Tibial artery (tissue), 4 donors: Measurements from ENCODE around the gene LYST.
A peak's percentile ranks its signal among the peaks of the same experiment; 100 is the strongest.

Experiments used
- DNase-seq, 2 donors: peaks; one replicate each; pipeline ENCODE4 v3.0.0-alpha.2; 2019
- H3K27ac ChIP-seq, 2 donors: fragments of 200-600 bp; sonication (generic) in 1 of 2; 1 replicate in 1 of 2; 2 replicates in 1 of 2; pipeline ENCODE4 v1.5.1; 2018 to 2019; ENCODE audit warnings: mild to moderate bottlenecking in 1 of 2
- H3K27me3 ChIP-seq, 2 donors: fragments of 200-600 bp; sonication (generic) in 1 of 2; one replicate each; pipeline versions ENCODE4 v1.5.1 to v1.6.0; 2016 to 2019
- H3K36me3 ChIP-seq, 3 donors: fragments of 200-600 bp; sonication (generic) in 2 of 3; one replicate each; pipeline ENCODE4 v1.5.1; 2016 to 2019; ENCODE audit warnings: mild to moderate bottlenecking in 2 of 3
- H3K4me1 ChIP-seq, 4 donors: fragments of 200-600 bp; sonication (generic) in 2 of 4; 1 replicate in 3 of 4; 2 replicates in 1 of 4; pipeline ENCODE4 v1.5.1; 2016 to 2019
- H3K4me3 ChIP-seq, 2 donors: fragments of 200-600 bp; sonication (generic) in 1 of 2; 1 replicate in 1 of 2; 2 replicates in 1 of 2; pipeline ENCODE4 v1.5.1; 2018 to 2019; ENCODE audit warnings: mild to moderate bottlenecking in 2 of 2
- H3K9me3 ChIP-seq, 3 donors: fragments of 200-600 bp; sonication (generic) in 1 of 3; one replicate each; pipeline ENCODE4 v1.5.1; 2016 to 2019
- intact Hi-C: fragments of 100-400 bp; cut with DNase I; formaldehyde crosslinking; loops from one replicate; pipeline ENCODE4 v1.15.0; 2023; ENCODE audit warnings: low total_unique reads
- TF ChIP-seq, protein P1 (sequence below), 2 experiments: fragments of 200-600 bp in 1 of 2; fragments of 450-650 bp in 1 of 2; IDR thresholded peaks; one replicate each; pipeline ENCODE4 v1.5.1; 2017 to 2019; ENCODE audit warnings: antibody characterized with exemption in 2 of 2, mild to moderate bottlenecking in 1 of 2, moderate library complexity in 1 of 2

Gene LYST

DNA sequence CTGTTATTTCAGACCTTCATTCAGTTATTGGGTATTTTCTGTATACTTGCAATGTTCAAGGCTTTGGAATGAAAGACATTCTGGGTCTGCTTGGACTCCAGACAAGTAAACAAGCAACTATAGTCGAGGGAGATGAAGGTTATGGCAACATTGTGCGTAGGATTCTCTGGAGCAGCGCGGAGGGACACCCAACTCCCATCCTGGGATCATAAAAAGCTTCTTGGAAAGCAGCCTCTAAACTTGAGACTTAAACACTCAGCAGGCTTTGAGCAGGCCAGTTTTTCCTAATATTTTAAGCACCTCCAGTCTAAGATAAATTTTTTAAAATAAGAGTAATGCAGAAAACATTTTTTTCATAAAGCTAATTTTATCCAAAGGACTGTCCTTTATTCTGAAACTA is 7.6 kb upstream of the LYST start:
- Histone ChIP-seq H3K4me1 (peaks cover 0 to 9% (median 3%) of the 10 kb centered on the region in 4 donors), H3K4me3 (no peak overlapping the region), H3K27me3 (no peaks in the 10 kb centered on the region), H3K36me3 (no peaks in the 10 kb centered on the region), H3K27ac (no peak overlapping the region), H3K9me3 (no peaks in the 10 kb centered on the region)
- intact Hi-C loops = no loop called here
- DNase-seq = no peak
- TF ChIP-seq, protein P1, sequence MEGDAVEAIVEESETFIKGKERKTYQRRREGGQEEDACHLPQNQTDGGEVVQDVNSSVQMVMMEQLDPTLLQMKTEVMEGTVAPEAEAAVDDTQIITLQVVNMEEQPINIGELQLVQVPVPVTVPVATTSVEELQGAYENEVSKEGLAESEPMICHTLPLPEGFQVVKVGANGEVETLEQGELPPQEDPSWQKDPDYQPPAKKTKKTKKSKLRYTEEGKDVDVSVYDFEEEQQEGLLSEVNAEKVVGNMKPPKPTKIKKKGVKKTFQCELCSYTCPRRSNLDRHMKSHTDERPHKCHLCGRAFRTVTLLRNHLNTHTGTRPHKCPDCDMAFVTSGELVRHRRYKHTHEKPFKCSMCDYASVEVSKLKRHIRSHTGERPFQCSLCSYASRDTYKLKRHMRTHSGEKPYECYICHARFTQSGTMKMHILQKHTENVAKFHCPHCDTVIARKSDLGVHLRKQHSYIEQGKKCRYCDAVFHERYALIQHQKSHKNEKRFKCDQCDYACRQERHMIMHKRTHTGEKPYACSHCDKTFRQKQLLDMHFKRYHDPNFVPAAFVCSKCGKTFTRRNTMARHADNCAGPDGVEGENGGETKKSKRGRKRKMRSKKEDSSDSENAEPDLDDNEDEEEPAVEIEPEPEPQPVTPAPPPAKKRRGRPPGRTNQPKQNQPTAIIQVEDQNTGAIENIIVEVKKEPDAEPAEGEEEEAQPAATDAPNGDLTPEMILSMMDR (IDR thresholded peaks at IDR 0.05) = no peak

DNA sequence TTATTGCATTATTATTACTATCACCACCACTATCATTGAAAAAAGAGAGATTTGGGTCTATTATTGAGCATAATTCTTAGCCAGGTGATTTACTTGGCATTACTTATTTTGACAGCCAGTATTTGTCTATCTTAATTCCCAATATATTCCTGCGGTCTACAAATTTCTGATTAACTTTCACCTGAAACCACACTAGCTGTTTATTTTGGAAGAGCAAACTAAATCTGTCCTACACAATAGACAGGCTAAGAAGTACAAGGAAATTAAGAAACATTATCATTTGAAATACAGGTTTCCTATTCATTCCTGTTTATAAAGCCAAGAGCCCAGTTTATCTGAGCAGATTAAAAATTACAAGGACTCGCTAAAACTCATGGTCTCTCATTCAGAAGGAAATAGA is 6.9 kb upstream of the LYST start:
- Histone ChIP-seq H3K36me3 (no peaks in the 10 kb centered on the region), H3K4me1 (peaks cover 0 to 9% (median 3%) of the 10 kb centered on the region in 4 donors), H3K9me3 (no peaks in the 10 kb centered on the region), H3K4me3 (no peak overlapping the region), H3K27me3 (no peaks in the 10 kb centered on the region), H3K27ac (no peak overlapping the region)
- intact Hi-C loops = no loop called here
- TF ChIP-seq, protein P1 (IDR thresholded peaks at IDR 0.05) = no peak
- no peak for DNase-seq

DNA sequence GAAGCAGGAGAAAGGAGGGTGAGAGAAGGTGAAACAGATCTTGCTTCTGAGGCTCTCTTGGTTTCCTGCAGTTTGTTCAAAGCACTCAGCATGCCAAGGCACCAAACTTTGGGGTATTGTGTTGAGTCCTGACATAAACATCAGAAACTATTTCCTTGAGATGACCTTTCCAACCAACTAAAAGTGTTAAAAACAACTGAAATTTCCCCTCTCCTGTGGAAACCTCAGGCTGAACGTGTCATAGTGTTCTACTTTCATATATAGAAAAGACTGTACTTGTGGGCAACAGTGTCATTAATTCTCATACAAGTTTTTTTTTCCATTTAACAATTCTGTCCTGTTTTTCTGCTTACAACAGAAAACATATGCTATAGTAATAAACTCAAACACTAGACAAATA is 6.3 kb upstream of the LYST start:
- DNase-seq = no peak
- Histone ChIP-seq H3K4me1 (peaks cover 0 to 9% (median 3%) of the 10 kb centered on the region in 4 donors), H3K36me3 (no peaks in the 10 kb centered on the region), H3K27ac (no peak overlapping the region), H3K4me3 (no peak overlapping the region), H3K9me3 (no peaks in the 10 kb centered on the region), H3K27me3 (no peaks in the 10 kb centered on the region)
- intact Hi-C loops = no loop called here
- TF ChIP-seq, protein P1 (IDR thresholded peaks at IDR 0.05) = no peak

DNA sequence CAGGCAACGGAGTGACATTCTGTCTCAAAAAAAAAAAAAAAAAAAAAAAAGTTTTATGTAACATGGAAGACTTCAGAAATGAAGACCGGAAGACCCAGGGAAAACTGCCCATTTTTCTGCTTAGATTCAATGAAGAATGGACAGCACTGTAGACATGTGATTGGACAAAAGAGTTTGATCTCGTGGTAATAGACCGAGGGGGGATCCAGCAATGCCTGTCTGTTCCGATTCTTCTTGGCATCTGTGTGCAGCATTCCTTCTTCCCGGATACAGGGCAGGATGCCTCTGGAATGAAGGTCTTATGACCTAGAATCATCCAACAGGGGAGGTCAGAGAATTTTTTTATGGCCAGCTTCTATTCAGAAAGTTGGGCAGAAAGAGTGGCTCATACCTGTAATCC is 5.6 kb upstream of the LYST start:
- Histone ChIP-seq H3K36me3 (no peaks in the 10 kb centered on the region), H3K4me1 (peaks cover 0 to 15% (median 7%) of the 10 kb centered on the region in 4 donors), H3K9me3 (no peaks in the 10 kb centered on the region), H3K27me3 (no peaks in the 10 kb centered on the region), H3K27ac (no peak overlapping the region), H3K4me3 (no peak overlapping the region)
- TF ChIP-seq, protein P1 (IDR thresholded peaks at IDR 0.05) = no peak
- intact Hi-C loops = no loop called here
- DNase-seq = no peak

DNA sequence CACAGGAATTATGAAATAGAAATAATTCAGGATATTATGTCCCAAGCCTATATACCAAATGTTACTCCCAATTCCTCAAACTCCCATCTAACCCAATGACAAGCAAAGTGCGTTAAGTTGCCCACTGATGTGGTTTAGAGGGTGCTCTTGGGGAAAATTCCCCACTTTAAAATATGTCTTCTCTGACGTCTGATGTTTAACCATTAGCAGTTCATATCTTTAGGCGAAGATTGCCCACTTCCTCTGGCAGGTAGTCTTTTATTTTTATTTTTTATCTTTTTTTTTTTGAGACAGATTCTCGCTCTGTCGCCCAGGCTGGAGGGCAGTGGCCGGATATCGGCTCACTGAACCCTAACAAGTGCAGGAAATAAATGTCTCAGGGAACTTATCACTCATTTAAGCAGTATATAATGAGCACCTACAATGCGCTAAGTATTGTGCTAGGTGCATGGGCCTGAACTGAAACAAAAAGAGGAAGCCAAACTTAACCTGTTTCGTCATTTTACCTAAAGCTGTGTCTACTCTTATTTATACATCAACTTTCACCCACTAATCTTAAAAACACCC is 1.3 kb upstream of the LYST start:
- intact Hi-C loops = loop anchor here (5.0 kb wide), 1 partner anchor 49 kb away; no protein-coding TSS in a partner anchor
- H3K27ac ChIP-seq = peak overlapping the region; percentile 95 to 99
- peaks cover 0 to 24% (median 16%) of the 10 kb centered on the region in 4 donors for H3K4me1 ChIP-seq
- H3K9me3 ChIP-seq = no peaks in the 10 kb centered on the region
- no peak for DNase-seq
- H3K36me3 ChIP-seq = no peaks in the 10 kb centered on the region
- TF ChIP-seq, protein P1 (IDR thresholded peaks at IDR 0.05) = no peak
- peak overlapping the region; percentile 83 to 100 for H3K4me3 ChIP-seq
- no peaks in the 10 kb centered on the region for H3K27me3 ChIP-seq
